HEK293 (cell line): ENCODE results near the gene CHD5.

ENCODE experiments used
- CTCF ChIA-PET: fragments of 350-600 bp; formaldehyde crosslinking; extraction: SDS; loops from one replicate; lab custom pipeline; 2021; ENCODE audit warnings: antibody characterized with exemption; lab: Yijun Ruan, JAX
- POLR2A ChIA-PET: fragments of 300-600 bp; formaldehyde crosslinking; extraction: SDS; loops from one replicate; lab custom pipeline; 2020; ENCODE audit warnings: antibody characterized with exemption, inconsistent platforms; lab: Yijun Ruan, JAX
- H3K27ac ChIP-seq: fragments of 200-500 bp; sonication (Bioruptor generic); 2 replicates; pipeline ENCODE4 v1.5.1; 2014; ENCODE audit warnings: low read depth, low read length, control low read depth, inconsistent platforms; ENCODE audit errors: extremely low read depth
- H3K36me3 ChIP-seq, 2 experiments: fragments of 200-500 bp in 1 of 2; sonication (Bioruptor generic) in 1 of 2; 1 replicate in 1 of 2; 2 replicates in 1 of 2; pipeline ENCODE4 v1.5.1; 2014 to 2017; ENCODE audit warnings: inconsistent platforms in 2 of 2, low read length in 2 of 2; ENCODE audit not compliant: control insufficient read depth in 2 of 2, insufficient read depth in 1 of 2
- H3K4me1 ChIP-seq: fragments of 200-500 bp; sonication (Bioruptor generic); 2 replicates; pipeline ENCODE4 v1.5.1; 2014; ENCODE audit warnings: mild to moderate bottlenecking, low read length, inconsistent platforms; ENCODE audit not compliant: control insufficient read depth, insufficient read depth
- H3K4me3 ChIP-seq: 2 replicates; pipeline ENCODE4 v1.5.1; 2011; ENCODE audit warnings: low read depth, mild to moderate bottlenecking, control low read depth, low read length, moderate library complexity
- H3K9me3 ChIP-seq: fragments of 200-500 bp; sonication (Bioruptor generic); 2 replicates; pipeline ENCODE4 v1.5.1; 2014; ENCODE audit warnings: low read depth, low read length, inconsistent platforms; ENCODE audit not compliant: control insufficient read depth, insufficient read depth
- CTCF ChIP-seq: fragments of 450-650 bp; formaldehyde crosslinking; IDR thresholded peaks from 2 replicates; pipeline ENCODE4 v1.5.1; 2016; ENCODE audit warnings: missing biosample characterization, missing genetic modification characterization
- GFI1B ChIP-seq: fragments of 450-650 bp; formaldehyde crosslinking; IDR thresholded peaks from 2 replicates; pipeline ENCODE4 v1.5.1; 2016; ENCODE audit warnings: missing biosample characterization, missing genetic modification characterization
- MZF1 ChIP-seq: fragments of 450-650 bp; formaldehyde crosslinking; IDR thresholded peaks from 2 replicates; pipeline ENCODE4 v1.5.1; 2017; ENCODE audit warnings: missing biosample characterization, missing genetic modification characterization, borderline replicate concordance
- PRDM10 ChIP-seq: fragments of 450-650 bp; formaldehyde crosslinking; IDR thresholded peaks from 2 replicates; pipeline ENCODE4 v1.5.1; 2016; ENCODE audit warnings: missing biosample characterization, missing genetic modification characterization
- ZBTB1 ChIP-seq: fragments of 450-650 bp; formaldehyde crosslinking; IDR thresholded peaks from 2 replicates; pipeline ENCODE4 v1.5.1; 2016; ENCODE audit warnings: missing biosample characterization, missing genetic modification characterization
- ZBTB8A ChIP-seq: fragments of 450-650 bp; formaldehyde crosslinking; IDR thresholded peaks from 2 replicates; pipeline ENCODE4 v1.5.1; 2016; ENCODE audit warnings: missing biosample characterization, missing genetic modification characterization
- ZFP37 ChIP-seq: fragments of 450-650 bp; formaldehyde crosslinking; IDR thresholded peaks from 2 replicates; pipeline ENCODE4 v1.5.1; 2016; ENCODE audit warnings: missing biosample characterization, missing genetic modification characterization
- ZIC2 ChIP-seq: fragments of 450-650 bp; formaldehyde crosslinking; IDR thresholded peaks from 2 replicates; pipeline ENCODE4 v1.5.1; 2016; ENCODE audit warnings: missing biosample characterization, missing genetic modification characterization
- ZNF221 ChIP-seq: fragments of 450-650 bp; formaldehyde crosslinking; IDR thresholded peaks from 2 replicates; pipeline ENCODE4 v1.5.1; 2017; ENCODE audit warnings: missing biosample characterization, missing genetic modification characterization, borderline replicate concordance
- ZNF580 ChIP-seq: fragments of 450-650 bp; formaldehyde crosslinking; IDR thresholded peaks from 2 replicates; pipeline ENCODE4 v1.5.1; 2016; ENCODE audit warnings: missing biosample characterization, missing genetic modification characterization
- ZNF639 ChIP-seq: fragments of 450-650 bp; formaldehyde crosslinking; IDR thresholded peaks from 2 replicates; pipeline ENCODE4 v1.5.1; 2016; ENCODE audit warnings: missing biosample characterization, missing genetic modification characterization
- ZSCAN30 ChIP-seq: fragments of 450-650 bp; IDR thresholded peaks from 2 replicates; pipeline ENCODE4 v1.5.1; 2018; ENCODE audit warnings: missing biosample characterization, mild to moderate bottlenecking, missing genetic modification characterization, moderate library complexity

CHD5 gene

GRCh38 chr1:6100861-6101783 lies 79.0 kb downstream of the CHD5 start:
- TF ChIP-seq GFI1B (tag by site-specific recombination), result no peak
- no peak for TF ChIP-seq MZF1
- no peak for TF ChIP-seq ZBTB1 (tag by site-specific recombination)
- no peak for TF ChIP-seq ZSCAN30 (tag by site-specific recombination)
- POLR2A ChIA-PET, result no interaction called here
- CTCF ChIA-PET, result interaction anchor here (0.9 kb wide), 1 partner anchor 66 kb away, joined by 3 read pairs; no protein-coding TSS in a partner anchor
- Histone ChIP-seq H3K36me3 (no peaks in the 10 kb centered on the region), H3K27ac (no peak overlapping the region), H3K9me3 (no peaks in the 10 kb centered on the region), H3K4me1 (no peaks in the 10 kb centered on the region), H3K4me3 (no peak overlapping the region)

- H3K27ac ChIP-seq, result no peak overlapping the region
- H3K4me1 ChIP-seq, result no peaks in the 10 kb centered on the region
- H3K9me3 ChIP-seq, result no peaks in the 10 kb centered on the region
- H3K36me3 ChIP-seq, result no peaks in the 10 kb centered on the region
- ChIA-PET POLR2A (no interaction called here), CTCF (interaction anchor here (0.6 to 0.9 kb wide), 3 partner anchors 65 to 149 kb away, joined by 3 to 4 read pairs (median 3); no protein-coding TSS in a partner anchor)
- TF ChIP-seq PRDM10 (tag by site-specific recombination), result no peak
- no peak for TF ChIP-seq ZFP37 (tag by site-specific recombination)
- TF ChIP-seq CTCF (tag by site-specific recombination), result 0 out of 2 replicates have a peak, but pooled peaks have one; percentile 29
- TF ChIP-seq ZNF221 (tag by site-specific recombination), result no peak
- no peak for TF ChIP-seq ZNF639
- TF ChIP-seq ZNF580 (tag by site-specific recombination), result no peak
- no peak for TF ChIP-seq ZIC2
- no peak for TF ChIP-seq ZBTB8A (tag by site-specific recombination)
- no peak overlapping the region for H3K4me3 ChIP-seq
Observed at GRCh38 chr1:6099787-6100765, 80.0 kb downstream of the CHD5 start.
